Transverse colon (tissue), 4 donors: Measurements from ENCODE around the gene LEPROT.

Source experiments
- CTCF ChIP-seq, 5 experiments: fragments of 200-600 bp in 3 of 5; fragments of 450-650 bp in 2 of 5; sonication (generic) in 3 of 5; IDR thresholded peaks; 1 replicate in 2 of 5; 2 replicates in 3 of 5; pipeline ENCODE4 v1.5.1; 2016 to 2017; ENCODE audit warnings: antibody characterized with exemption in 5 of 5, inconsistent platforms in 3 of 5, mild to moderate bottlenecking in 2 of 5, moderate library complexity in 1 of 5
- POLR2A ChIP-seq: fragments of 450-650 bp; IDR thresholded peaks from one replicate; pipeline ENCODE4 v1.6.1; 2016; ENCODE audit warnings: antibody characterized with exemption, mild to moderate bottlenecking, moderate library complexity
- POLR2AphosphoS5 ChIP-seq, 3 donors: sonication (generic); formaldehyde crosslinking; IDR thresholded peaks; one replicate each; pipeline ENCODE4 v1.6.1; 2016; ENCODE audit warnings: antibody characterized with exemption in 3 of 3

GRCh38 chr1:65372557-65372956, 47.9 kb upstream of the LEPROT start:
- TF ChIP-seq POLR2A = no peak
- no peak for TF ChIP-seq CTCF (IDR thresholded peaks at IDR 0.05)
- TF ChIP-seq POLR2AphosphoS5 (IDR thresholded peaks at IDR 0.05) = no peak
